H1 (cell line): ENCODE measurements around the gene PTBP3. TPM values are rescaled to one million over a fixed set of nuclear protein-coding genes. Genes with fewer than 3 reads are reported as not detected.

Experiments used
- CTCF ChIA-PET: fragments of 300-600 bp; sonication (Branson Sonifier 250); formaldehyde crosslinking; loops from one replicate; lab custom pipeline; 2021; ENCODE audit not compliant: partially characterized antibody; lab: Charles Lee
- POLR2A ChIA-PET: fragments of 300-600 bp; sonication (Branson Sonifier 250); formaldehyde crosslinking; loops from one replicate; lab custom pipeline; 2021; ENCODE audit warnings: inconsistent platforms; ENCODE audit not compliant: partially characterized antibody; lab: Charles Lee
- DNase-seq, 2 experiments: peaks; one replicate each; pipeline versions ENCODE4 v3.0.0 to v3.0.0-alpha.2; 2010 to 2022; ENCODE audit warnings: low spot score in 2 of 2, low read depth in 1 of 2, mixed read lengths in 1 of 2
- FAIRE-seq: peaks from 2 replicates; lab custom pipeline; 2011; peaks lifted over from hg19 to GRCh38; lab: Jason Lieb, UNC
- H2AFZ ChIP-seq: 2 replicates; pipeline ENCODE4 v1.8.1; 2012; ENCODE audit warnings: low read length, inconsistent platforms
- H2AK5ac ChIP-seq: 2 replicates; pipeline ENCODE4 v1.6.1; 2013; ENCODE audit warnings: low read depth, low read length
- H2BK120ac ChIP-seq: replicated peaks from 2 replicates; pipeline ENCODE3; 2013; ENCODE audit warnings: low read depth, low read length, inconsistent platforms
- H2BK12ac ChIP-seq: 2 replicates; pipeline ENCODE4 v1.6.1; 2013; ENCODE audit warnings: low read depth, low read length
- H2BK15ac ChIP-seq: 2 replicates; pipeline ENCODE4 v1.6.1; 2013; ENCODE audit warnings: low read length
- H2BK20ac ChIP-seq: 2 replicates; pipeline ENCODE4 v1.6.1; 2013; ENCODE audit warnings: low read length
- H2BK5ac ChIP-seq: 2 replicates; pipeline ENCODE4 v1.6.1; 2013; ENCODE audit warnings: low read depth, low read length
- H3K14ac ChIP-seq: 2 replicates; pipeline ENCODE4 v1.6.1; 2013; ENCODE audit warnings: inconsistent platforms; ENCODE audit not compliant: insufficient read length
- H3K18ac ChIP-seq: 2 replicates; pipeline ENCODE4 v1.6.1; 2013; ENCODE audit warnings: low read length; ENCODE audit errors: extremely low read depth
- H3K23ac ChIP-seq: 2 replicates; pipeline ENCODE4 v1.6.1; 2013; ENCODE audit warnings: inconsistent platforms; ENCODE audit not compliant: insufficient read length
- H3K23me2 ChIP-seq: 2 replicates; pipeline ENCODE4 v1.6.1; 2013; ENCODE audit warnings: low read depth, low read length
- H3K27ac ChIP-seq: 2 replicates; pipeline ENCODE4 v1.6.1; 2011; ENCODE audit warnings: low read depth, low read length, inconsistent platforms
- H3K27me3 ChIP-seq, 4 experiments: replicated peaks in 1 of 4; 1 replicate in 1 of 4; 2 replicates in 3 of 4; pipeline versions ENCODE4 v1.6.1 to v1.8.1; 2011 to 2013; ENCODE audit warnings: low read length in 3 of 4, mild to moderate bottlenecking in 3 of 4, inconsistent platforms in 2 of 4, mixed read lengths in 2 of 4, moderate library complexity in 1 of 4; ENCODE audit not compliant: control insufficient read depth in 3 of 4, insufficient read depth in 3 of 4; ENCODE audit errors: extremely low read depth in 1 of 4
- H3K36me3 ChIP-seq, 4 experiments: 2 replicates each; pipeline versions ENCODE4 v1.6.1 to v1.8.1; 2011 to 2013; ENCODE audit warnings: mild to moderate bottlenecking in 4 of 4, low read length in 3 of 4, moderate library complexity in 2 of 4, control low read depth in 1 of 4, inconsistent platforms in 1 of 4; ENCODE audit not compliant: insufficient read depth in 4 of 4, control insufficient read depth in 2 of 4
- H3K4ac ChIP-seq: replicated peaks from 2 replicates; pipeline ENCODE3; 2013; ENCODE audit warnings: low read length, low read depth, mixed read lengths, inconsistent platforms; ENCODE audit not compliant: insufficient read length
- H3K4me1 ChIP-seq, 4 experiments: replicated peaks in 1 of 4; 1 replicate in 1 of 4; 2 replicates in 3 of 4; pipeline versions ENCODE4 v1.6.1 to v1.8.1; 2011 to 2013; ENCODE audit warnings: low read length in 3 of 4, inconsistent platforms in 2 of 4, mixed read lengths in 1 of 4; ENCODE audit not compliant: insufficient read depth in 4 of 4, control insufficient read depth in 3 of 4
- H3K4me2 ChIP-seq, 2 experiments: 2 replicates each; pipeline versions ENCODE4 v1.6.1 to v1.8.1; 2011 to 2013; ENCODE audit warnings: low read depth in 2 of 2, low read length in 2 of 2, control low read depth in 1 of 2, inconsistent platforms in 1 of 2, mild to moderate bottlenecking in 1 of 2; ENCODE audit not compliant: insufficient read depth in 1 of 2
- H3K4me3 ChIP-seq, 4 experiments: fragments of 200-600, 300-600 bp in 1 of 4; sonication (generic), shearing (Covaris generic), sonication (Bioruptor Twin) in 1 of 4; 2 replicates each; pipeline versions ENCODE4 v1.5.1 to v1.8.1; 2011 to 2016; ENCODE audit warnings: low read length in 4 of 4, low read depth in 3 of 4, control low read depth in 2 of 4, inconsistent platforms in 2 of 4, mild to moderate bottlenecking in 2 of 4, mixed read lengths in 1 of 4, moderate library complexity in 1 of 4; ENCODE audit not compliant: insufficient read depth in 2 of 4; ENCODE audit errors: extremely low read depth in 1 of 4
- H3K56ac ChIP-seq: replicated peaks from 2 replicates; pipeline ENCODE3; 2013; ENCODE audit warnings: low read depth, mild to moderate bottlenecking, mixed read lengths, low read length, inconsistent platforms; ENCODE audit not compliant: insufficient read length
- H3K79me1 ChIP-seq: 2 replicates; pipeline ENCODE4 v1.6.1; 2013; ENCODE audit warnings: low read depth, low read length, control low read depth
- H3K79me2 ChIP-seq, 2 experiments: 2 replicates each; pipeline versions ENCODE4 v1.6.1 to v1.8.1; 2012 to 2013; ENCODE audit warnings: low read length in 2 of 2, mild to moderate bottlenecking in 2 of 2, inconsistent platforms in 1 of 2; ENCODE audit not compliant: insufficient read depth in 2 of 2, control insufficient read depth in 1 of 2
- H3K9ac ChIP-seq, 4 experiments: replicated peaks in 1 of 4; 1 replicate in 1 of 4; 2 replicates in 3 of 4; pipeline versions ENCODE4 v1.6.1 to v1.8.1; 2011 to 2013; ENCODE audit warnings: low read depth in 3 of 4, low read length in 3 of 4, control low read depth in 2 of 4, mild to moderate bottlenecking in 2 of 4, moderate library complexity in 2 of 4, inconsistent platforms in 1 of 4; ENCODE audit errors: extremely low read depth in 1 of 4
- H3K9me3 ChIP-seq, 2 experiments: 2 replicates each; pipeline versions ENCODE4 v1.6.1 to v1.8.1; 2012 to 2013; ENCODE audit warnings: mild to moderate bottlenecking in 2 of 2, moderate library complexity in 2 of 2, control low read depth in 1 of 2, inconsistent platforms in 1 of 2, low read depth in 1 of 2, low read length in 1 of 2, mixed read lengths in 1 of 2; ENCODE audit not compliant: insufficient read depth in 2 of 2
- H4K20me1 ChIP-seq, 2 experiments: replicated peaks in 1 of 2; 2 replicates each; pipeline versions ENCODE3 to v1.8.1; 2011 to 2013; ENCODE audit warnings: inconsistent platforms in 2 of 2, low read length in 2 of 2, mild to moderate bottlenecking in 1 of 2; ENCODE audit not compliant: insufficient read depth in 2 of 2, control insufficient read depth in 1 of 2
- H4K5ac ChIP-seq: 2 replicates; pipeline ENCODE4 v1.6.1; 2013; ENCODE audit warnings: low read length, low read depth, mixed read lengths, inconsistent platforms; ENCODE audit not compliant: insufficient read length
- H4K8ac ChIP-seq: 2 replicates; pipeline ENCODE4 v1.8.0; 2013; ENCODE audit warnings: mild to moderate bottlenecking, moderate library complexity, low read length, inconsistent platforms; ENCODE audit not compliant: insufficient read depth; ENCODE audit errors: extremely low read depth
- H4K91ac ChIP-seq: replicated peaks from 2 replicates; pipeline ENCODE3; 2013; ENCODE audit warnings: low read length, mixed read lengths, inconsistent platforms; ENCODE audit not compliant: insufficient read length
- EP300 ChIP-seq, 2 experiments: IDR thresholded peaks; 1 replicate in 1 of 2; 2 replicates in 1 of 2; pipeline ENCODE4 v1.6.1; 2011 to 2012; ENCODE audit warnings: low read depth in 2 of 2, low read length in 2 of 2, mild to moderate bottlenecking in 2 of 2, borderline replicate concordance in 1 of 2, inconsistent platforms in 1 of 2, moderate library complexity in 1 of 2
- HDAC6 ChIP-seq: IDR thresholded peaks from one replicate; pipeline ENCODE4 v1.7.1; 2012; ENCODE audit warnings: low read depth, mild to moderate bottlenecking, inconsistent platforms, low read length, moderate library complexity
- JUN ChIP-seq: IDR thresholded peaks from 2 replicates; pipeline ENCODE4 v1.6.1; 2011; ENCODE audit warnings: low read depth, mild to moderate bottlenecking, improper control_type of control experiment, low read length
- NANOG ChIP-seq: IDR thresholded peaks from 2 replicates; pipeline ENCODE4 v1.6.1; 2011; ENCODE audit warnings: low read length, low read depth, mild to moderate bottlenecking, inconsistent platforms; ENCODE audit not compliant: insufficient read depth, poor library complexity, severe bottlenecking
- SAP30 ChIP-seq: fragments of 300-600 bp; sonication (generic); IDR thresholded peaks from 2 replicates; pipeline ENCODE4 v1.7.1; 2012; ENCODE audit warnings: low read length, moderate library complexity, mild to moderate bottlenecking, inconsistent platforms; ENCODE audit not compliant: insufficient read depth, insufficient replicate concordance
- WGBS, 2 experiments: shearing (Covaris generic) in 1 of 2; methylation state at CpG; one replicate each; pipeline versions ENCODE4 v1.1.6 to v1.1.7; 2013 to 2015; ENCODE audit warnings: low lambda C conversion rate in 2 of 2, mixed read lengths in 2 of 2, inconsistent platforms in 1 of 2, low coverage in 1 of 2, missing lambda C conversion rate in 1 of 2; ENCODE audit not compliant: insufficient replicate concordance in 2 of 2, insufficient coverage in 1 of 2, insufficient read length in 1 of 2; ENCODE audit errors: extremely low coverage in 1 of 2, missing lambda C conversion rate in 1 of 2; 5-methylcytosine and 5-hydroxymethylcytosine counted together
- polyA plus RNA-seq, 7 experiments: library from polyadenylated mRNA; depleted of rRNA in 3 of 7; stranded (reverse) in 5 of 7; unstranded in 2 of 7; fragments of >200 nt in 5 of 7; fragments of 200-250 nt in 2 of 7; gene quantifications; 1 replicate in 5 of 7; 2 replicates in 1 of 7; 4 replicates in 1 of 7; pipeline versions ENCODE4 v1.2.1 to v1.2.3, GENCODE V29; 2011 to 2013; ENCODE audit warnings: missing spikeins in 2 of 7, mixed read lengths in 2 of 7
- total RNA-seq: library from RNA; stranded (reverse); fragmentation: NEBNext Ultra II Directional; extraction: Animal tissue kit (Norgen Biotek cat#: 25700); gene quantifications from 2 replicates; pipeline ENCODE4 v1.2.1, GENCODE V29; 2021
- TF ChIP-seq, protein P1 (sequence below): IDR thresholded peaks from 2 replicates; pipeline ENCODE4 v1.6.1; 2012; ENCODE audit warnings: inconsistent platforms
- TF ChIP-seq, protein P2 (sequence below): IDR thresholded peaks from 2 replicates; pipeline ENCODE4 v1.6.1; 2011; ENCODE audit warnings: low read length, improper control_type of control experiment

The PTBP3 gene
- total and polyA plus RNA-seq, 2 of the 8 experiments (the other 6 are each of a cell fraction or from before 2014, with no cell fraction given) = 51.0 to 124 TPM

DNA sequence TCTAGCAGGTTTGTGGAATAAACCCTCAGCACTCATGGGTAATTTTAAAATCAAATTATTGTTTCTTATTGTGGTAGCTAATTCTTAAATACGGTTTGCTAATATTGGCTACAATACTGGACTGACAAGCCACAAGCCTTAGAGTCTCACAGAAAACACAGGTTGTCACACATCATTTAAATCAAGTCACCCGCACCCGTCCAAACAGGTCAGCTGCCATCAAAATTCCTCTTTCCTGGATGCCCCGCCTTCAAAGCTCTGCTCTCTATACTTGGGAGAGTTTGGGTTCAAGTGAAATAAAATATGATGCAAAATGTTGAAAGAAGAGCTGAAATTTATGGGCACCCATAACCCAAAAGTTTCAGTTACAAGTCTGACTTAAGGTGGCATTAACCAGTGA is 146.0 kb downstream of the PTBP3 start:
- Histone ChIP-seq H3K27ac (no peak overlapping the region), H3K36me3 (no peaks in the 10 kb centered on the region), H2BK120ac (no peak overlapping the region), H3K79me2 (no peaks in the 10 kb centered on the region), H4K8ac (no peak overlapping the region), H3K4me3 (no peak overlapping the region), H3K9me3 (0 out of 4 replicates have a peak, but pooled peaks cover 0 to 4% of the 10 kb centered on the region in 2 experiments), H3K4me2 (no peak overlapping the region), H2AFZ (no peak overlapping the region), H3K56ac (no peak overlapping the region), H4K20me1 (no peaks in the 10 kb centered on the region), H2BK15ac (no peak overlapping the region), H3K27me3 (peaks cover 0 to 2% (median 0%) of the 10 kb centered on the region in 4 experiments; a peak in 1 of 7 replicates), H3K4me1 (no peaks in the 10 kb centered on the region), H2AK5ac (no peak overlapping the region), H3K18ac (no peak overlapping the region), H3K9ac (no peak overlapping the region), H2BK5ac (no peak overlapping the region), H3K14ac (no peak overlapping the region), H3K23ac (no peak overlapping the region), H4K91ac (no peak overlapping the region), H3K79me1 (no peaks in the 10 kb centered on the region), H2BK12ac (no peak overlapping the region), H3K4ac (no peak overlapping the region), H2BK20ac (no peak overlapping the region), H4K5ac (no peak overlapping the region), H3K23me2 (no peaks in the 10 kb centered on the region)
- CTCF ChIA-PET = interaction anchor here (1.6 to 2.4 kb wide), 3 partner anchors 10 to 90 kb away, joined by 6 to 10 read pairs (median 6); no protein-coding TSS in a partner anchor
- no peak for TF ChIP-seq JUN
- no peak for TF ChIP-seq NANOG
- no peak for TF ChIP-seq SAP30
- TF ChIP-seq, protein P1, sequence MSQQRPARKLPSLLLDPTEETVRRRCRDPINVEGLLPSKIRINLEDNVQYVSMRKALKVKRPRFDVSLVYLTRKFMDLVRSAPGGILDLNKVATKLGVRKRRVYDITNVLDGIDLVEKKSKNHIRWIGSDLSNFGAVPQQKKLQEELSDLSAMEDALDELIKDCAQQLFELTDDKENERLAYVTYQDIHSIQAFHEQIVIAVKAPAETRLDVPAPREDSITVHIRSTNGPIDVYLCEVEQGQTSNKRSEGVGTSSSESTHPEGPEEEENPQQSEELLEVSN = no peak
- no peak for TF ChIP-seq EP300 (IDR thresholded peaks at IDR 0.05; ENCODE audit: borderline replicate concordance in 1 of 2, low read depth in 2 of 2, low read length in 2 of 2)
- TF ChIP-seq HDAC6 = no peak
- TF ChIP-seq, protein P2, sequence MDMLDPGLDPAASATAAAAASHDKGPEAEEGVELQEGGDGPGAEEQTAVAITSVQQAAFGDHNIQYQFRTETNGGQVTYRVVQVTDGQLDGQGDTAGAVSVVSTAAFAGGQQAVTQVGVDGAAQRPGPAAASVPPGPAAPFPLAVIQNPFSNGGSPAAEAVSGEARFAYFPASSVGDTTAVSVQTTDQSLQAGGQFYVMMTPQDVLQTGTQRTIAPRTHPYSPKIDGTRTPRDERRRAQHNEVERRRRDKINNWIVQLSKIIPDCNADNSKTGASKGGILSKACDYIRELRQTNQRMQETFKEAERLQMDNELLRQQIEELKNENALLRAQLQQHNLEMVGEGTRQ = no peak
- 91% methylated on average over 4 of the region's 4 CpGs; no CpG with 5 or more reads in 1 of the 2 experiments for WGBS, 2 experiments
- POLR2A ChIA-PET = interaction anchor here (2.0 kb wide), 1 partner anchor 11 kb away, joined by 13 read pairs; the partner anchor contains the start of gene SUSD1
- DNase-seq (no peak), FAIRE-seq (no peak)
